Measurements from ENCODE around the gene SGPP1.

GRCh38 chr14:63647696-63648410 is 80.0 kb downstream of the SGPP1 start:
- TF ChIP-seq MAFK (IDR thresholded peaks at IDR 0.05; ENCODE audit: low read depth, low read length) = no peak
- no peak for TF ChIP-seq KDM5A (IDR thresholded peaks at IDR 0.05; ENCODE audit: low read length)
- TF ChIP-seq, protein P1, sequence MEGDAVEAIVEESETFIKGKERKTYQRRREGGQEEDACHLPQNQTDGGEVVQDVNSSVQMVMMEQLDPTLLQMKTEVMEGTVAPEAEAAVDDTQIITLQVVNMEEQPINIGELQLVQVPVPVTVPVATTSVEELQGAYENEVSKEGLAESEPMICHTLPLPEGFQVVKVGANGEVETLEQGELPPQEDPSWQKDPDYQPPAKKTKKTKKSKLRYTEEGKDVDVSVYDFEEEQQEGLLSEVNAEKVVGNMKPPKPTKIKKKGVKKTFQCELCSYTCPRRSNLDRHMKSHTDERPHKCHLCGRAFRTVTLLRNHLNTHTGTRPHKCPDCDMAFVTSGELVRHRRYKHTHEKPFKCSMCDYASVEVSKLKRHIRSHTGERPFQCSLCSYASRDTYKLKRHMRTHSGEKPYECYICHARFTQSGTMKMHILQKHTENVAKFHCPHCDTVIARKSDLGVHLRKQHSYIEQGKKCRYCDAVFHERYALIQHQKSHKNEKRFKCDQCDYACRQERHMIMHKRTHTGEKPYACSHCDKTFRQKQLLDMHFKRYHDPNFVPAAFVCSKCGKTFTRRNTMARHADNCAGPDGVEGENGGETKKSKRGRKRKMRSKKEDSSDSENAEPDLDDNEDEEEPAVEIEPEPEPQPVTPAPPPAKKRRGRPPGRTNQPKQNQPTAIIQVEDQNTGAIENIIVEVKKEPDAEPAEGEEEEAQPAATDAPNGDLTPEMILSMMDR (IDR thresholded peaks at IDR 0.05; ENCODE audit: control extremely low read depth in 1 of 3, insufficient read depth in 1 of 3, low read depth in 1 of 3, low read length in 3 of 3) = no peak
- no peak for TF ChIP-seq SIN3A (conservative IDR thresholded peaks at IDR 0.05 in 1 of 2, IDR thresholded peaks at IDR 0.05 in 1 of 2; ENCODE audit: low read depth in 1 of 2, low read length in 2 of 2)
- no peak for TF ChIP-seq CHD2 (IDR thresholded peaks at IDR 0.05; ENCODE audit: low read length)
- TF ChIP-seq POLR2A (IDR thresholded peaks at IDR 0.05; ENCODE audit: control extremely low read depth in 1 of 2, low read depth in 2 of 2, low read length in 2 of 2) = no peak
- TF ChIP-seq EGR1 (IDR thresholded peaks at IDR 0.05; ENCODE audit: borderline replicate concordance, low read depth, low read length) = no peak
- no peak for TF ChIP-seq SIX5 (IDR thresholded peaks at IDR 0.05; ENCODE audit: low read depth, low read length)
- no peak for TF ChIP-seq PHF8 (conservative IDR thresholded peaks at IDR 0.05; ENCODE audit: low read depth, low read length)
- TF ChIP-seq EZH2 (IDR thresholded peaks at IDR 0.05; ENCODE audit: low read depth, low read length, severe bottlenecking) = no peak
- no peak for TF ChIP-seq POLR2AphosphoS5 (IDR thresholded peaks at IDR 0.05; ENCODE audit: low read depth, low read length)
